OCI-LY3 (cell line): ENCODE results near the gene LSMEM2.
"Not testable (repeated sequence)": the region's sequence is repeated elsewhere in the genome, so short reads cannot be mapped to it uniquely, and the experiment has no call there.

Source experiments
- H2AFZ ChIP-seq: fragments of 200-600, 300-600 bp; shearing (Covaris generic); 2 replicates; pipeline ENCODE4 v1.6.0; 2014; ENCODE audit warnings: antibody characterized with exemption, low read depth, low read length
- H3K27ac ChIP-seq: fragments of 200-600, 300-600 bp; sonication (generic); 2 replicates; pipeline ENCODE4 v1.5.1; 2014; ENCODE audit warnings: mild to moderate bottlenecking, low read length, moderate library complexity, mixed read lengths
- H3K27me3 ChIP-seq: fragments of 200-600, 300-600 bp; sonication (generic); 2 replicates; pipeline ENCODE4 v1.6.1; 2014; ENCODE audit warnings: low read depth, low read length, mixed read lengths
- H3K36me3 ChIP-seq: fragments of 200-600, 300-600 bp; sonication (generic); replicated peaks from 2 replicates; pipeline ENCODE3; 2014; ENCODE audit warnings: low read depth, low read length, mixed read lengths
- H3K4me1 ChIP-seq: fragments of 300-600, 200-600 bp; sonication (generic); 2 replicates; pipeline ENCODE4 v1.6.1; 2014; ENCODE audit warnings: low read length, mixed read lengths
- H3K4me2 ChIP-seq: fragments of 200-600, 300-600 bp; sonication (generic); 2 replicates; pipeline ENCODE4 v1.6.1; 2014; ENCODE audit warnings: low read length, mixed read lengths
- H3K4me3 ChIP-seq: fragments of 300-600, 200-600 bp; sonication (generic); 2 replicates; pipeline ENCODE4 v1.5.1; 2014; ENCODE audit warnings: antibody characterized with exemption, mild to moderate bottlenecking, low read length, moderate library complexity
- H3K79me2 ChIP-seq: fragments of 300-600, 200-600 bp; shearing (Covaris generic); 2 replicates; pipeline ENCODE4 v1.6.1; 2014; ENCODE audit warnings: mild to moderate bottlenecking, low read length, mixed read lengths
- H3K9ac ChIP-seq: fragments of 300-600, 200-600 bp; shearing (Covaris generic); 2 replicates; pipeline ENCODE4 v1.6.0; 2014; ENCODE audit warnings: mild to moderate bottlenecking, low read length, moderate library complexity
- H3K9me3 ChIP-seq: fragments of 200-600, 300-600 bp; shearing (Covaris generic); 2 replicates; pipeline ENCODE4 v1.6.1; 2014; ENCODE audit warnings: low read length, mixed read lengths; ENCODE audit not compliant: insufficient read depth
- H4K20me1 ChIP-seq: fragments of 200-600, 300-600 bp; sonication (generic); 2 replicates; pipeline ENCODE4 v1.6.1; 2016; ENCODE audit warnings: low read length, mixed read lengths; ENCODE audit not compliant: insufficient read depth
- CTCF ChIP-seq: fragments of 200-600, 300-600 bp; sonication (generic); IDR thresholded peaks from 2 replicates; pipeline ENCODE4 v1.5.1; 2014; ENCODE audit warnings: antibody characterized with exemption, low read length, low read depth
- EZH2phosphoT487 ChIP-seq: fragments of 200-600 bp; shearing (Covaris generic); IDR thresholded peaks from 2 replicates; pipeline ENCODE4 v1.6.1; 2018; ENCODE audit warnings: antibody characterized with exemption, mixed run types, low read depth

Gene LSMEM2

GRCh38 chr3:50303013-50303815 is 24.3 kb downstream of the LSMEM2 start, which contains the start of gene HYAL1:
Gene HYAL1, minus strand, starts transcription at chr3:50303574. Its CDS starts 618 bp downstream, at chr3:50302956.
- Histone ChIP-seq H3K4me1 (peaks cover 12% of the 10 kb centered on the region), H4K20me1 (no peaks in the 10 kb centered on the region), H3K4me3 (no peak within 1 kb of the TSS), H3K79me2 (0 out of 2 replicates have a peak, but pooled peaks cover 3% of the 10 kb centered on the region), H3K9ac (no peak within 1 kb of the TSS), H3K27ac (no peak within 1 kb of the TSS), H3K4me2 (no peak within 1 kb of the TSS), H3K36me3 (no peaks in the 10 kb centered on the region), H3K27me3 (no peaks in the 10 kb centered on the region), H3K9me3 (peaks cover 3% of the 10 kb centered on the region; the same call in 1 of the 2 replicates), H2AFZ (no peak within 1 kb of the TSS)
- TF ChIP-seq CTCF (no peak), EZH2phosphoT487 (no peak)

- Histone ChIP-seq H3K4me1 (peaks cover 8% of the 10 kb centered on the region; the same call in 1 of the 2 replicates), H3K4me2 (no peak overlapping the region), H3K27me3 (no peaks in the 10 kb centered on the region), H2AFZ (no peak overlapping the region), H3K9ac (no peak overlapping the region), H3K79me2 (no peaks in the 10 kb centered on the region), H3K9me3 (peaks cover 7% of the 10 kb centered on the region), H3K27ac (no peak overlapping the region), H4K20me1 (no peaks in the 10 kb centered on the region), H3K36me3 (peaks cover 3% of the 10 kb centered on the region), H3K4me3 (no peak overlapping the region)
- no peak for TF ChIP-seq CTCF
- TF ChIP-seq EZH2phosphoT487 = no peak
Measured at GRCh38 chr3:50304601-50305000, 25.7 kb downstream of the LSMEM2 start.

GRCh38 chr3:50312041-50312440 is 33.2 kb downstream of the LSMEM2 start:
- peaks cover 11% of the 10 kb centered on the region for H3K36me3 ChIP-seq
- not testable (repeated sequence) for H3K9ac ChIP-seq, H3K79me2 ChIP-seq, H3K4me2 ChIP-seq, H3K27ac ChIP-seq, H3K27me3 ChIP-seq, H3K4me3 ChIP-seq, H3K4me1 ChIP-seq, H3K9me3 ChIP-seq, H2AFZ ChIP-seq, H4K20me1 ChIP-seq

- H3K9me3 ChIP-seq = peaks cover 5% of the 10 kb centered on the region
- H3K27me3 ChIP-seq = no peaks in the 10 kb centered on the region
- TF ChIP-seq EZH2phosphoT487 (no peak), CTCF (no peak)
- no peak overlapping the region for H3K4me3 ChIP-seq
- no peak overlapping the region for H3K27ac ChIP-seq
- H3K79me2 ChIP-seq = peaks cover 3% of the 10 kb centered on the region; the same call in 1 of the 2 replicates
- no peak overlapping the region for H3K9ac ChIP-seq
- H2AFZ ChIP-seq = no peak overlapping the region
- no peak overlapping the region for H3K4me2 ChIP-seq
- peaks cover 23% of the 10 kb centered on the region for H3K36me3 ChIP-seq
- H3K4me1 ChIP-seq = peaks cover 9% of the 10 kb centered on the region; the same call in 1 of the 2 replicates
- no peaks in the 10 kb centered on the region for H4K20me1 ChIP-seq
Measured at GRCh38 chr3:50314342-50314741, 35.5 kb downstream of the LSMEM2 start.
